Hematopoietic multipotent progenitor cell treated with erythropoietin and hydrocortisone succinate and interleukin-3 and kit ligand, for 8 days (in vitro differentiated cells): ENCODE data around the gene KLHL15.
"Not testable (repeated sequence)": the region's sequence is repeated elsewhere in the genome, so short reads cannot be mapped to it uniquely, and the experiment has no call there.

ENCODE experiments used
- DNase-seq: peaks from one replicate; pipeline ENCODE4 v3.0.0-alpha.2; 2015

Gene KLHL15

DNA sequence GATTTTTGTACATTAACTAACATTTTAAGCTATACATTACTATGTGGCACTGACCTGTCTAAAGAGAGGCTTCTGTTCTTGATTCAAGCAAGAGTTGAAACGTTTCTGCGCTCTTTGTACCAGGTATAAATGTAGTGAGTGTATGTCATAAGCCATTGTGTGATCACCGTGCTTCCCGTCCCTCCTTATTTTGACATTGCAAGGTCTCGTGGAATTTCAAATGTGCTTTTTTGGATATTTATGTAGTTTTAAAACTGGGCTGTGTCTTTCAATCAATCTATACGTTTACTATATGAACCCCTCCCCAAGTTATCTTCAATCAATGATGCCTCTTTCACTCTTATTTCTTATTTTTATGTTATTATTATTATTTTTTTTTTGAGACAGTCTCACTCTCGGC, at the start of gene KLHL15:
Gene KLHL15, minus strand, starts transcription at position 101 of the 400 bp plus-strand sequence. CDS start 20,493 bp downstream, outside the sequence.
- no peak for DNase-seq

DNA sequence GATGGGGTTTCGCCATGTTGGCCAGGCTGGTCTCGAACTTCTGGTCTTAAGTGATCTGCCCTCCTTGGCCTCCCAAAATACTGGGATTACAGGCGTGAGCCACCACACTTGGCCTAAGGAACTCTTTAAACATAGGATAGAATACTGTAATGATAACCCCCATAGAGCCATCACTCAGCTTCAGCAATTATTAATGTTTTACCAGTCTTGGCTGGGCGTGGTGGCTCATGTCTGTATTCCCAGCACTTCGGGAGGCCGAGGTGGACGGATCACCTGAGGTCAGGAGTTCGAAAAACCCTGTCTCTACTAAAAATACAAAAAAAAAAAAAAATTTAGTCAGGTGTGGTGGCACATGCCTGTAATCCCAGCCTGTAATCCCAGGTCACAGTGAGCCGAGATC, 42.9 kb upstream of the KLHL15 start:
- DNase-seq = no peak

- DNase-seq = no peak
Observed at GRCh38 chrX:24063488-24063887, 36.5 kb upstream of the KLHL15 start.

DNA sequence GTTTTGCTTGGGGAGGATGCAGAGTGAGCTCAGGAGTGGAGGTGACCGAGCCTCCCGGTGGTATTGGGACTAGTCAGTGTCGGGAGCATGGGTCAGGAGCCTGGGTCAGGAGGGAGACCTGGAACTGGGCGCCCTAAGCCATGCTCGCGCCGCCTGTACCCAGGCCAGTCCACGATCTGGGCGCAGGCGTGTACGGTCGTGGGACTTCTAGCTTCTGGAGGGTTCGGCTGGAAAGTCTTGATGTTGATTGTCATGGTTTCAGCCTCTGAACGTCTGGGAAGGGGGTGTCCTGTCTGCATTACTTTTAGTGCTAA, 28.0 kb upstream of the KLHL15 start:
- no peak for DNase-seq

DNA sequence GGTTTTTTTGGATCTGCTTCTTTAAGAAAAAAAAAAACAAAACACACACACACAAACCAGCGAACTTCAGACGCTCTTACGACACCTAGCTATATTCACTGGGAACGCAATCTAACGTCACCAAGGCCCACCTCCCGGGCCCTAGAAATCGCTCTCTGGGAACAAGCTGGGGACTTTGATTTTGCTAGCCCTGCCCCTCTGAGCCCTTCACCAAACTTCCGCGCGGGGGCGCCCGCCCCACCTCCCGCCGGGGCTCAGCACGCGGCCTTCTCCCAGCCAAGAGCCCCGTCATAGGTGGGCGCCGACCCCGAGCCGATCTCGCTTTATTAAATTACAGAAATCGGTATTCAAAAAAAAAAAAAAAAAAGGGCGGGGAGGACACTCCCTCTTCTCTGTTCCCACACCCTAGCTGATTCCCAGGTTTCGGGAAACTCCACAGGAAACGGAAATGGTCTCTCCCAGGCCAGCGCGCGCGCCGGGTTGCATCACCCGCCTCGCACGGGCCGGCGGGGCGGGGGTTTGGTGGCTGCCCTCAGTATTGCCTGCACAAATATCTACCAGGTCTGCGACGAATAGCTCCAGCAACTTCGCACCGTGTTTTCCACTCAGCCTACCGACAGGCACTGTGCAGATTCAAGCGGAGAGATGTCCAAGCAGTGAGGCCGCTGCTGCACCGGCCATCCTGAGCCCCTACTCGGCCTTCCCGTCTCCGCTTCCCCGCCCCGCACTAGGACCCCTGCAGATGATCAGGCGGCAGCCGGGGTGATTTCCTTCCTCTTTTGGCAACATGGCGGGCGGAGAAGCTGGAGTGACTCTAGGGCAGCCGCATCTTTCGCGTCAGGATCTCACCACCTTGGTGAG, 27.4 kb upstream of the KLHL15 start, which contains the start of gene EIF2S3:
Gene EIF2S3, plus strand, starts transcription at position 775 of the 861 bp plus-strand sequence. Its CDS starts 13 bp downstream, at position 788.
- DNase-seq = peak; percentile 96

- DNase-seq = peak; percentile 11
Observed at GRCh38 chrX:24050522-24051318, 23.7 kb upstream of the KLHL15 start.

DNA sequence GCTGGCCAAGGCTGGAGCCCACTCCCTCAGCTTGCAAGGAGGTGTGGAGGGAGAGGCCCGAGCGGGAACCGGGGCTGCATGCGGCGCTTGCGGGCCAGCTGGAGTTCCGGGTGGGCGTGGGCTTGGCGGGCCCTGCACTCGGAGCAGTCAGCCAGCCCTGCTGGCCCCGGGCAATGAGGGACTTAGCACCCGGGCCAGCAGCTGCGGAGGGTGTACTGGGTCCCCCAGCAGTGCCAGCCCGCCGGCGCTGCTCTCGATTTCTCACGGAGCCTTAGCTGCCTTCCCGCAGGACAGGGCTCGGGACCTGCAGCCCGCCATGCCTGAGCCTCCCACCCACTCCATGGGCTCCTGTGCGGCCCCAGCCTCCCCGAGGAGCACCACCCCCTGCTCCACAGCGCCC, 22.7 kb upstream of the KLHL15 start:
- DNase-seq = not testable (repeated sequence)

DNA sequence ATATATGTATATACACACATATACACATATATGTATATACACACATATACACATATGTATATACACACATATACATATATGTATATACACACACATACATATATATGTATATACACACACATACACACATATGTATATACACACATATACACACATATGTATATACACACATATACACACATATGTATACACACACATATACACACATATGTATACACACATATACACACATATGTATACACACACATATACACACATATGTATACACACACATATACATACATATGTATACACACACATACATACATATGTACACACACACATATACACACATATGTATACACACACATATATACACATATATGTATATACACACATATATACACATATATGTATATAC, 19.1 kb upstream of the KLHL15 start:
- not testable (repeated sequence) for DNase-seq

DNA sequence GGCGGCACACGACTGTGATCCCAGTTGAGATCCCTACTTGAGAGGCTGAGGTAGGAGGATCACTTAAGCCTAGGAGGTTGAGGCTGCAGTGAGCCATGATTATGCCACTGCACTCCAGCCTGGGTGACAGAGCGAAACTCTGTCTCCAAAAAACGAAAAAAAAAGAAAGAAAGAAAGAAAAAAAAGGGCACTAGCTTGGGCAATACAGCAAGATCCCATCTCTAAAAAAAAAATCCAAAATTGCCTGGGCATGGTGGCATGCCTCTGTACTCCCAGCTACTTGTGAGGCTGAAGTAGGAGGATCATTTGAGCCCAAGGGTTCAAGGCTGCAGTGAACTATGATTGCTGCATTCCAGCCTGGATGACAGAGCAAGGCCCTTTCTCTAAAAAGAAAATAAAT, 10.7 kb upstream of the KLHL15 start:
- DNase-seq = no peak

GRCh38 chrX:24034485-24034884, 7.5 kb upstream of the KLHL15 start:
- no peak for DNase-seq

DNA sequence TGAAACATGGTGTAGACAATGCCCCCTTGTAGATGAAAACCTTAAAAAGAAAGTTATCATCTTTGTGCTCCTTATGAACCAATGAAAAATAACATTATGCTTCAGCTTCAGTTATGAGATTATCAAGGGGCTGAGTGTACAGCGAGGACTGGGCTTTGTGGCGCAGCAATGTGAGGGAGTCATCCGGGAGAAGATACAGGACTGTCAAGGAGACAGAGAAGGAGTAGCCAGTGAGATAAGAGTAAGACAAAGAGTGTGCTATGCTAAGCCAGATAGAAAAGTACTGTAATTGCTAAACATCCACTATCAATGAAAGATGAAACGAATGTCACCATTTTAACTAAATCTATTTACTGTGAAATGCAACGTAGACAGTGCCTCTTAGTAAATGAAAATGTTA, 3.6 kb upstream of the KLHL15 start:
- DNase-seq = no peak

DNA sequence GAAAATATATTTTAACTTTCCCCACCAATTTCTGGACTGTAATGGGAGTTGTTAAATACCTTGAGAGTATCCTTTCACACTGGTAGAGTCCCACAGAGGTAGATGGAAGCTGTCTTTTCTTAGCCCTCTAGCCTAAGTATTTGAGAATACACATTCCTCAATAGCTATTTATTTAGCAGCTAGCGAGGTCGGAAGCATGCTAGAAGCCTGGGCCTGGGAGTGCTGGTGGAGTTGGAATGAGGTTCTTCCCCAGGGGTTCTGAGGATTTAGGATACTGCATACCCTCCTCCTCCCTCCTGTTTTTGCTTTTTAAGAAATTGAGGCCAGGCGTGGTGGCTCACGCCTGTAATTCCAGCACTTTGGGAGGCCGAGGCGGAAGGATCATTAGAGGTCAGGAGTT, 999 bp upstream of the KLHL15 start:
- no peak for DNase-seq

DNA sequence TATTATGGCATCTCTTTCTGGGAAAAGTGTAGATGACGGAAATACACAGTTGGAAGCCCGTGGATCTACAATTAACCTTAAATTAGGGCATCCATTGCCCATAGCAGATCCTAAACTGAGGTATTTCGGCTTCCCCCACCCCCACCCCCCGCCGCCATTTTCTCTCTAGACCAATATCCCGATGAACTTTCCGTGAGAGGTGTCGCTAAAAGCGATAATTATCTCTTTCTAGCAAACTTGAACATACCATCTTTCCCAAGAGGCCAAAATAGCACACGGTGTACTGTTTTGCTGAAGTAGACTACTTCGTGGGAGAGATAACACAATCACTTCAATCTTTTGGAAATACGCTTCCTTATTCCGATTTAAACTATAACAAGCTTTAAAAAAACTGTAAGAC, 554 bp downstream of the KLHL15 start:
- peak; percentile 19 for DNase-seq

DNA sequence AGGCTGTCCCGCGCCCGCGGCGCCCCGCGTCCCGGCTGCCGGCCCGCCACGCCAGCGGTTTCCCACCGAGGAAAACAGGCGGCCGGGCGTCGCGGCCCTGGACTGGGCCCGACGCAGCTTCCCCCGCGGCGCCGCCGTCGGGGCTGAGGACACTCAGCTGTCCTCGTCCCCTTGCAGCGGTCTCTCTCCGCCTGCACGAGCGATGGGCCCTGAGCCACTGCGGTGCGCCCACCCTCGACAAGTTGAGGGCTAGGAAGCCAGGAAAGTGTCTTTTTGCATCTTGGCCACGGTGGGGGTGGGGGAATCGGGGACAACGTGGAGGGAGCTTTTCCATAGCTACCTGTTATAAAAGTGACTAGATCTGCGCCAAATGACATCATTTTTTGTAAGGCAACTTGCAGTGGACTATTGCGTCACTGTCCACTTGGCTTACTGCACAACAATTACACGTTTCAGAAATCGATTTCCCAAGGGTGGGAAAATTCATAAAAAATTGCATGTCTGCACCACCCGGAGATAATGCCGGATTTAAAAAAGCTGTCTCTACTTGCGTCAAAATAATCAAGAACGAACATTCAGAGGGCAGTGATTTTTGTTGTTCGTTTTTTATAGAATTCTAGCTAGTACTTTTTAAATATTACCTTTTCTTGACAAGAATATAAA, 1.1 kb downstream of the KLHL15 start:
- DNase-seq = peak; percentile 40

- DNase-seq = peak; percentile 89
Observed at GRCh38 chrX:24024819-24025740, 1.9 kb downstream of the KLHL15 start.

- DNase-seq = peak; percentile 50
Observed at GRCh38 chrX:24023972-24024669, 2.9 kb downstream of the KLHL15 start.

GRCh38 chrX:24023544-24023943, 3.4 kb downstream of the KLHL15 start:
- DNase-seq = no peak

GRCh38 chrX:24020306-24020876, 6.6 kb downstream of the KLHL15 start:
- DNase-seq = no peak

- no peak for DNase-seq
Observed at GRCh38 chrX:24019448-24019847, 7.5 kb downstream of the KLHL15 start.

DNA sequence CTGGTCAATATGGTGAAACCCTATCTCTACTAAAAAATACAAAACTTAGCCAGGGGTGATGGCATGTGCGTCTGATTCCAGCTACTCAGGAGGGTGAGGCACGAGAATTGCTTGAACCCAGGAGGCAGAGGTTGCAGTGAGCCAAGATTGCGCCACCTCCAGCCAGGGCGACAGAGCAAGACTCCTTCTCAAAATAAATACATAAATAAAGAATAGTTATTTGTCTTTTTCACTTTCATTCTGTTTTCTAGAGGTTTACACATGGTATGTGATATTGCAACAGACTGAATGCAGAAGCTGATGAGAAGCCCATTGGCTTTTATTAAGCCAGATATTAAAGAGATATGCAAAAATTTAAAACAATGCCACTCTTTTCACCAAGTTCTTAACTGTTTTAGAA, 8.2 kb downstream of the KLHL15 start:
- no peak for DNase-seq

DNA sequence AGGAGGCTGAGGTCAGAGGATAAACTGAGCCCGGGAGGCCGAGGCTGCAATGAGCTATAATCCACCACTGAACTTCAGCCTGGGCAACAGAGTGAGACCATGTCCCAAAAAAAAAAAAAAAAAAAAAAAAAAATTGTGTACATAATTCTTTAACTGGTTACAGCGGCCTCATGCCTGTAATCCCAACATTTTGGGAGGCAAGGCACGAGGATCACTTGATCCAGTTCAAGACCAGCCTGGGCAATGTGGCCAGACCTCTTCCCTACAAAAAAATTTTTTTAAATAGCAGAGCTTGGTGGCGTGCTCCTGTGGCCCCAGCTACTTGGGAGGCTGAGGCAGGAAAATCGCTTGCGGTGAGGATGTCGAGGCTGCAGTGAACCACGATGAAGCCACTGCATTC, 9.3 kb downstream of the KLHL15 start:
- no peak for DNase-seq
